ENCODE data around the gene CEP72. TPM values are rescaled to one million over a fixed set of nuclear protein-coding genes. Genes with fewer than 3 reads are reported as not detected.
A peak's percentile ranks its signal among the peaks of the same experiment; 100 is the strongest.

The CEP72 gene
- total RNA-seq, result 5.2 TPM

GRCh38 chr5:611731-612486 is at the start of gene CEP72:
TSS of gene CEP72 (plus strand) at chr5:612340. CDS start at chr5:612362, 22 bp downstream.
- Histone ChIP-seq H3K27ac (ENCODE audit: low read depth, low read length) (no peak within 1 kb of the TSS), H3K27me3 (ENCODE audit: control insufficient read depth in 3 of 3, insufficient read depth in 3 of 3, low read length in 3 of 3) (peaks cover 3 to 14% (median 6%) of the 10 kb centered on the region in 3 donors), H3K9ac (ENCODE audit: low read depth in 1 of 3, low read length in 3 of 3) (peak within 1 kb of the TSS; percentile 72 to 79 (median 74))

GRCh38 chr5:565782-566440 is 46.2 kb upstream of the CEP72 start:
- Histone ChIP-seq H3K27ac (ENCODE audit: low read depth, low read length) (no peak overlapping the region), H3K9me3 (ENCODE audit: control insufficient read depth in 3 of 3, low read length in 3 of 3) (no peaks in the 10 kb centered on the region), H3K4me3 (ENCODE audit: low read length in 3 of 3) (no peak overlapping the region), H3K27me3 (ENCODE audit: control insufficient read depth in 3 of 3, insufficient read depth in 3 of 3, low read length in 3 of 3) (peaks cover 31 to 48% (median 46%) of the 10 kb centered on the region in 3 donors), H3K36me3 (ENCODE audit: control insufficient read depth in 3 of 3, insufficient read depth in 3 of 3, low read length in 3 of 3) (no peaks in the 10 kb centered on the region), H3K4me1 (ENCODE audit: control insufficient read depth in 3 of 3, insufficient read depth in 3 of 3, low read length in 3 of 3) (no peaks in the 10 kb centered on the region), H3K9ac (ENCODE audit: low read depth in 1 of 3, low read length in 3 of 3) (no peak overlapping the region)

More at GRCh38 chr5:611731-612486, at the start of gene CEP72:
- Histone ChIP-seq H3K4me1 (ENCODE audit: control insufficient read depth in 3 of 3, insufficient read depth in 3 of 3, low read length in 3 of 3) (peaks cover 5 to 15% (median 8%) of the 10 kb centered on the region in 3 donors), H3K4me3 (ENCODE audit: low read length in 3 of 3) (peak within 1 kb of the TSS; percentile 72 to 89 (median 79)), H3K36me3 (ENCODE audit: control insufficient read depth in 3 of 3, insufficient read depth in 3 of 3, low read length in 3 of 3) (no peaks in the 10 kb centered on the region), H3K9me3 (ENCODE audit: control insufficient read depth in 3 of 3, low read length in 3 of 3) (no peaks in the 10 kb centered on the region)

GRCh38 chr5:566636-567309 is 45.4 kb upstream of the CEP72 start:
- Histone ChIP-seq H3K4me3 (ENCODE audit: low read length in 3 of 3) (no peak overlapping the region), H3K27me3 (ENCODE audit: control insufficient read depth in 3 of 3, insufficient read depth in 3 of 3, low read length in 3 of 3) (peaks cover 25 to 46% (median 43%) of the 10 kb centered on the region in 3 donors), H3K27ac (ENCODE audit: low read depth, low read length) (no peak overlapping the region), H3K4me1 (ENCODE audit: control insufficient read depth in 3 of 3, insufficient read depth in 3 of 3, low read length in 3 of 3) (no peaks in the 10 kb centered on the region), H3K9me3 (ENCODE audit: control insufficient read depth in 3 of 3, low read length in 3 of 3) (no peaks in the 10 kb centered on the region), H3K36me3 (ENCODE audit: control insufficient read depth in 3 of 3, insufficient read depth in 3 of 3, low read length in 3 of 3) (no peaks in the 10 kb centered on the region), H3K9ac (ENCODE audit: low read depth in 1 of 3, low read length in 3 of 3) (no peak overlapping the region)

- peaks cover 25 to 47% (median 46%) of the 10 kb centered on the region in 3 donors for H3K27me3 ChIP-seq (ENCODE audit: control insufficient read depth in 3 of 3, insufficient read depth in 3 of 3, low read length in 3 of 3)
- H3K4me1 ChIP-seq (ENCODE audit: control insufficient read depth in 3 of 3, insufficient read depth in 3 of 3, low read length in 3 of 3), result no peaks in the 10 kb centered on the region
- H3K9ac ChIP-seq (ENCODE audit: low read depth in 1 of 3, low read length in 3 of 3), result no peak overlapping the region
- H3K27ac ChIP-seq (ENCODE audit: low read depth, low read length), result no peak overlapping the region
- no peak overlapping the region for H3K4me3 ChIP-seq (ENCODE audit: low read length in 3 of 3)
- H3K9me3 ChIP-seq (ENCODE audit: control insufficient read depth in 3 of 3, low read length in 3 of 3), result no peaks in the 10 kb centered on the region
- H3K36me3 ChIP-seq (ENCODE audit: control insufficient read depth in 3 of 3, insufficient read depth in 3 of 3, low read length in 3 of 3), result no peaks in the 10 kb centered on the region
Measured at GRCh38 chr5:567664-568060, 44.5 kb upstream of the CEP72 start.

GRCh38 chr5:568061-568781 is 43.9 kb upstream of the CEP72 start:
- Histone ChIP-seq H3K9ac (ENCODE audit: low read depth in 1 of 3, low read length in 3 of 3) (no peak overlapping the region), H3K36me3 (ENCODE audit: control insufficient read depth in 3 of 3, insufficient read depth in 3 of 3, low read length in 3 of 3) (no peaks in the 10 kb centered on the region), H3K9me3 (ENCODE audit: control insufficient read depth in 3 of 3, low read length in 3 of 3) (no peaks in the 10 kb centered on the region), H3K4me1 (ENCODE audit: control insufficient read depth in 3 of 3, insufficient read depth in 3 of 3, low read length in 3 of 3) (no peaks in the 10 kb centered on the region), H3K27me3 (ENCODE audit: control insufficient read depth in 3 of 3, insufficient read depth in 3 of 3, low read length in 3 of 3) (peaks cover 29 to 49% (median 49%) of the 10 kb centered on the region in 3 donors), H3K27ac (ENCODE audit: low read depth, low read length) (no peak overlapping the region), H3K4me3 (ENCODE audit: low read length in 3 of 3) (no peak overlapping the region)

- peaks cover 29 to 55% (median 49%) of the 10 kb centered on the region in 3 donors for H3K27me3 ChIP-seq (ENCODE audit: control insufficient read depth in 3 of 3, insufficient read depth in 3 of 3, low read length in 3 of 3)
- H3K9ac ChIP-seq (ENCODE audit: low read depth in 1 of 3, low read length in 3 of 3), result no peak overlapping the region
- H3K4me3 ChIP-seq (ENCODE audit: low read length in 3 of 3), result no peak overlapping the region
- no peaks in the 10 kb centered on the region for H3K36me3 ChIP-seq (ENCODE audit: control insufficient read depth in 3 of 3, insufficient read depth in 3 of 3, low read length in 3 of 3)
- no peaks in the 10 kb centered on the region for H3K9me3 ChIP-seq (ENCODE audit: control insufficient read depth in 3 of 3, low read length in 3 of 3)
- no peak overlapping the region for H3K27ac ChIP-seq (ENCODE audit: low read depth, low read length)
- no peaks in the 10 kb centered on the region for H3K4me1 ChIP-seq (ENCODE audit: control insufficient read depth in 3 of 3, insufficient read depth in 3 of 3, low read length in 3 of 3)
Measured at GRCh38 chr5:568809-569208, 43.3 kb upstream of the CEP72 start.

- no peaks in the 10 kb centered on the region for H3K36me3 ChIP-seq (ENCODE audit: control insufficient read depth in 3 of 3, insufficient read depth in 3 of 3, low read length in 3 of 3)
- no peak overlapping the region for H3K27ac ChIP-seq (ENCODE audit: low read depth, low read length)
- peaks cover 29 to 56% (median 49%) of the 10 kb centered on the region in 3 donors for H3K27me3 ChIP-seq (ENCODE audit: control insufficient read depth in 3 of 3, insufficient read depth in 3 of 3, low read length in 3 of 3)
- H3K4me3 ChIP-seq (ENCODE audit: low read length in 3 of 3), result no peak overlapping the region
- no peak overlapping the region for H3K9ac ChIP-seq (ENCODE audit: low read depth in 1 of 3, low read length in 3 of 3)
- H3K9me3 ChIP-seq (ENCODE audit: control insufficient read depth in 3 of 3, low read length in 3 of 3), result no peaks in the 10 kb centered on the region
- no peaks in the 10 kb centered on the region for H3K4me1 ChIP-seq (ENCODE audit: control insufficient read depth in 3 of 3, insufficient read depth in 3 of 3, low read length in 3 of 3)
Measured at GRCh38 chr5:569358-569867, 42.7 kb upstream of the CEP72 start.

- no peak overlapping the region for H3K4me3 ChIP-seq (ENCODE audit: low read length in 3 of 3)
- H3K27ac ChIP-seq (ENCODE audit: low read depth, low read length), result no peak overlapping the region
- no peaks in the 10 kb centered on the region for H3K4me1 ChIP-seq (ENCODE audit: control insufficient read depth in 3 of 3, insufficient read depth in 3 of 3, low read length in 3 of 3)
- no peaks in the 10 kb centered on the region for H3K9me3 ChIP-seq (ENCODE audit: control insufficient read depth in 3 of 3, low read length in 3 of 3)
- peaks cover 33 to 59% (median 49%) of the 10 kb centered on the region in 3 donors for H3K27me3 ChIP-seq (ENCODE audit: control insufficient read depth in 3 of 3, insufficient read depth in 3 of 3, low read length in 3 of 3)
- no peak overlapping the region for H3K9ac ChIP-seq (ENCODE audit: low read depth in 1 of 3, low read length in 3 of 3)
- no peaks in the 10 kb centered on the region for H3K36me3 ChIP-seq (ENCODE audit: control insufficient read depth in 3 of 3, insufficient read depth in 3 of 3, low read length in 3 of 3)
Measured at GRCh38 chr5:569868-570361, 42.2 kb upstream of the CEP72 start.

- no peaks in the 10 kb centered on the region for H3K4me1 ChIP-seq (ENCODE audit: control insufficient read depth in 3 of 3, insufficient read depth in 3 of 3, low read length in 3 of 3)
- H3K27ac ChIP-seq (ENCODE audit: low read depth, low read length), result no peak overlapping the region
- no peak overlapping the region for H3K9ac ChIP-seq (ENCODE audit: low read depth in 1 of 3, low read length in 3 of 3)
- H3K4me3 ChIP-seq (ENCODE audit: low read length in 3 of 3), result no peak overlapping the region
- H3K27me3 ChIP-seq (ENCODE audit: control insufficient read depth in 3 of 3, insufficient read depth in 3 of 3, low read length in 3 of 3), result peaks cover 37 to 64% (median 53%) of the 10 kb centered on the region in 3 donors
- peaks cover under 1 to 3% (median 1%) of the 10 kb centered on the region in 3 donors for H3K9me3 ChIP-seq (ENCODE audit: control insufficient read depth in 3 of 3, low read length in 3 of 3)
- no peaks in the 10 kb centered on the region for H3K36me3 ChIP-seq (ENCODE audit: control insufficient read depth in 3 of 3, insufficient read depth in 3 of 3, low read length in 3 of 3)
Measured at GRCh38 chr5:570446-570845, 41.7 kb upstream of the CEP72 start.
